Neural cell (in vitro differentiated cells): ENCODE data around the gene SMARCC1.

Source experiments
- CTCF ChIP-seq: fragments of 450-650 bp; IDR thresholded peaks from 2 replicates; pipeline ENCODE4 v1.5.1; 2014; ENCODE audit warnings: antibody characterized with exemption, mild to moderate bottlenecking, moderate library complexity; ENCODE audit not compliant: poor library complexity, severe bottlenecking
- TAF1 ChIP-seq: IDR thresholded peaks from 2 replicates; pipeline ENCODE4 v1.6.1; 2012; ENCODE audit warnings: low read depth

GRCh38 chr3:47578691-47579632 lies 202.7 kb downstream of the SMARCC1 start, which contains the start of gene CSPG5:
- TF ChIP-seq CTCF (no peak), TAF1 (no peak)
